ENCODE data around the gene STYXL2. TPM values are rescaled to one million over a fixed set of nuclear protein-coding genes. Genes with fewer than 3 reads are reported as not detected.

STYXL2 gene
- not detected in 2 replicates for total RNA-seq

- H3K4me3 ChIP-seq (ENCODE audit: low read depth, low read length) = no peak within 1 kb of the TSS
- no peak for TF ChIP-seq CTCF (conservative IDR thresholded peaks at IDR 0.05; ENCODE audit: low read depth, low read length)
Measured at GRCh38 chr1:167093846-167094516, at the start of gene STYXL2. Gene STYXL2, plus strand, starts transcription at chr1:167094075. Its CDS starts 775 bp downstream, at chr1:167094850.

GRCh38 chr1:167051907-167052306 is 42.0 kb upstream of the STYXL2 start:
- H3K4me3 ChIP-seq (ENCODE audit: low read depth, low read length) = no peak overlapping the region
- no peak for DNase-seq (ENCODE audit: low read depth)
- TF ChIP-seq CTCF (conservative IDR thresholded peaks at IDR 0.05; ENCODE audit: low read depth, low read length) = no peak

More at GRCh38 chr1:167093846-167094516, at the start of gene STYXL2:
- DNase-seq (ENCODE audit: low read depth) = no peak

- peak; percentile 70 for TF ChIP-seq CTCF (conservative IDR thresholded peaks at IDR 0.05; ENCODE audit: low read depth, low read length)
- no peak for DNase-seq (ENCODE audit: low read depth)
- no peak overlapping the region for H3K4me3 ChIP-seq (ENCODE audit: low read depth, low read length)
Measured at GRCh38 chr1:167052389-167052788, 41.5 kb upstream of the STYXL2 start.

- no peak overlapping the region for H3K4me3 ChIP-seq (ENCODE audit: low read depth, low read length)
- DNase-seq (ENCODE audit: low read depth) = no peak
- no peak for TF ChIP-seq CTCF (conservative IDR thresholded peaks at IDR 0.05; ENCODE audit: low read depth, low read length)
Measured at GRCh38 chr1:167054531-167054930, 39.3 kb upstream of the STYXL2 start.

- no peak overlapping the region for H3K4me3 ChIP-seq (ENCODE audit: low read depth, low read length)
- DNase-seq (ENCODE audit: low read depth) = no peak
- TF ChIP-seq CTCF (conservative IDR thresholded peaks at IDR 0.05; ENCODE audit: low read depth, low read length) = no peak
Measured at GRCh38 chr1:167054946-167055630, 38.8 kb upstream of the STYXL2 start.

GRCh38 chr1:167056529-167057231 is 37.2 kb upstream of the STYXL2 start:
- H3K4me3 ChIP-seq (ENCODE audit: low read depth, low read length) = no peak overlapping the region
- no peak for TF ChIP-seq CTCF (conservative IDR thresholded peaks at IDR 0.05; ENCODE audit: low read depth, low read length)
- DNase-seq (ENCODE audit: low read depth) = no peak
